ENCODE results near the gene HTRA1. TPM values are rescaled to one million over a fixed set of nuclear protein-coding genes. Genes with fewer than 3 reads are reported as not detected.

Gene HTRA1
- total RNA-seq, 1 donor from 2014 or later, result 1,504 TPM

GRCh38 chr10:122476333-122476695 lies 15.0 kb downstream of the HTRA1 start:
- Mint-ChIP-seq H3K4me1 (ENCODE audit: low read depth) (peaks cover 84% of the 10 kb centered on the region), H3K27ac (ENCODE audit: unreplicated experiment) (peak overlapping the region; percentile 99), H3K4me3 (ENCODE audit: unreplicated experiment) (peak overlapping the region; percentile 15), H3K36me3 (ENCODE audit: low read depth) (peaks cover 8% of the 10 kb centered on the region), H3K9me3 (ENCODE audit: low read depth) (no peaks in the 10 kb centered on the region), H3K27me3 (ENCODE audit: low read depth) (no peaks in the 10 kb centered on the region)
- DNase-seq (ENCODE audit: low spot score), result no peak
- TF ChIP-seq, protein P1, sequence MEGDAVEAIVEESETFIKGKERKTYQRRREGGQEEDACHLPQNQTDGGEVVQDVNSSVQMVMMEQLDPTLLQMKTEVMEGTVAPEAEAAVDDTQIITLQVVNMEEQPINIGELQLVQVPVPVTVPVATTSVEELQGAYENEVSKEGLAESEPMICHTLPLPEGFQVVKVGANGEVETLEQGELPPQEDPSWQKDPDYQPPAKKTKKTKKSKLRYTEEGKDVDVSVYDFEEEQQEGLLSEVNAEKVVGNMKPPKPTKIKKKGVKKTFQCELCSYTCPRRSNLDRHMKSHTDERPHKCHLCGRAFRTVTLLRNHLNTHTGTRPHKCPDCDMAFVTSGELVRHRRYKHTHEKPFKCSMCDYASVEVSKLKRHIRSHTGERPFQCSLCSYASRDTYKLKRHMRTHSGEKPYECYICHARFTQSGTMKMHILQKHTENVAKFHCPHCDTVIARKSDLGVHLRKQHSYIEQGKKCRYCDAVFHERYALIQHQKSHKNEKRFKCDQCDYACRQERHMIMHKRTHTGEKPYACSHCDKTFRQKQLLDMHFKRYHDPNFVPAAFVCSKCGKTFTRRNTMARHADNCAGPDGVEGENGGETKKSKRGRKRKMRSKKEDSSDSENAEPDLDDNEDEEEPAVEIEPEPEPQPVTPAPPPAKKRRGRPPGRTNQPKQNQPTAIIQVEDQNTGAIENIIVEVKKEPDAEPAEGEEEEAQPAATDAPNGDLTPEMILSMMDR (IDR thresholded peaks at IDR 0.05), result no peak

DNA sequence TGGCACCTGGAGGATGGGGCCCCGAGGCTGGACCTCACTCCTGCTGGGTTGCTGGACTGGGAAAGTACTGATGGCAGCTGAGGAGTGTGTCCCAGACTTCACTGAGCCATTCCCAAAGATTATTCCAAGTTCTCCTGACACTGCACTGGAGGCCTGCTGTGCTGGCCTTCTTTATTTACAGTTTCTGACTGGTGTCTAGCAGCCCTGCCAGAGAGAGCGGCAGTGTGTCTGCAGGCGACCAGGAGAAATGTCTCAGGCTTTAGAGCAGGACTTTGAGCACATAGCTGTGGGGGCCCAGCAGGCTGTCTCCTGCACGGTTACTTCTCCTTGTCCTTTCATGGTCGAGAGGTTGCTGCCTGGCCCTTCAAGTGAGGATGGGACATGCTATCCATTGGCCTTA lies 16.1 kb downstream of the HTRA1 start:
- H3K4me3 Mint-ChIP-seq (ENCODE audit: unreplicated experiment), result no peak overlapping the region
- H3K36me3 Mint-ChIP-seq (ENCODE audit: low read depth), result peaks cover 15% of the 10 kb centered on the region
- H3K9me3 Mint-ChIP-seq (ENCODE audit: low read depth), result peaks cover 2% of the 10 kb centered on the region
- H3K27ac Mint-ChIP-seq (ENCODE audit: unreplicated experiment), result peak overlapping the region; percentile 61
- no peaks in the 10 kb centered on the region for H3K27me3 Mint-ChIP-seq (ENCODE audit: low read depth)
- peaks cover 85% of the 10 kb centered on the region for H3K4me1 Mint-ChIP-seq (ENCODE audit: low read depth)
- TF ChIP-seq, protein P1 (IDR thresholded peaks at IDR 0.05), result no peak
- no peak for DNase-seq (ENCODE audit: low spot score)

DNA sequence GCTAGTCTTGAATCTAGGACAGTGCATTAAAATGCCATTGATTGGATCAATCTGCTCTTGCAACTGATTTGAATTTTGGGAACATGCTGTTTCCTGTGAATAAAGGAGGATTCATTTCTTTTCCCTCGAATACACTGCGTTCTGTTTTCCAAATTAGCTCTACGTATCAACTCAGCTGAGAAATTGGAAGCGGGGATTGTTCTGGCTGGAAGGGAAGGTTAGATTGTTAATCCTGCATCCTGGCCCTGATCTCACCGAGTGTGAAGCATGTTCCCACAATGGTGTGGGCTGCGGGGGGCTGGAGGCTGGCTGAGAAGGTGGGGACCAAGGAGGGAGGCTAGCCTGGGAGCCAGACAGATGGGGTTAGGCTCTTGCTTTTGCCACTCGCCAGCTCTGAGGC lies 17.6 kb downstream of the HTRA1 start:
- Mint-ChIP-seq H3K27me3 (ENCODE audit: low read depth) (no peaks in the 10 kb centered on the region), H3K4me3 (ENCODE audit: unreplicated experiment) (no peak overlapping the region), H3K4me1 (ENCODE audit: low read depth) (peaks cover 75% of the 10 kb centered on the region), H3K27ac (ENCODE audit: unreplicated experiment) (no peak overlapping the region), H3K36me3 (ENCODE audit: low read depth) (peaks cover 16% of the 10 kb centered on the region), H3K9me3 (ENCODE audit: low read depth) (peaks cover 2% of the 10 kb centered on the region)
- TF ChIP-seq, protein P1 (IDR thresholded peaks at IDR 0.05), result no peak
- no peak for DNase-seq (ENCODE audit: low spot score)

DNA sequence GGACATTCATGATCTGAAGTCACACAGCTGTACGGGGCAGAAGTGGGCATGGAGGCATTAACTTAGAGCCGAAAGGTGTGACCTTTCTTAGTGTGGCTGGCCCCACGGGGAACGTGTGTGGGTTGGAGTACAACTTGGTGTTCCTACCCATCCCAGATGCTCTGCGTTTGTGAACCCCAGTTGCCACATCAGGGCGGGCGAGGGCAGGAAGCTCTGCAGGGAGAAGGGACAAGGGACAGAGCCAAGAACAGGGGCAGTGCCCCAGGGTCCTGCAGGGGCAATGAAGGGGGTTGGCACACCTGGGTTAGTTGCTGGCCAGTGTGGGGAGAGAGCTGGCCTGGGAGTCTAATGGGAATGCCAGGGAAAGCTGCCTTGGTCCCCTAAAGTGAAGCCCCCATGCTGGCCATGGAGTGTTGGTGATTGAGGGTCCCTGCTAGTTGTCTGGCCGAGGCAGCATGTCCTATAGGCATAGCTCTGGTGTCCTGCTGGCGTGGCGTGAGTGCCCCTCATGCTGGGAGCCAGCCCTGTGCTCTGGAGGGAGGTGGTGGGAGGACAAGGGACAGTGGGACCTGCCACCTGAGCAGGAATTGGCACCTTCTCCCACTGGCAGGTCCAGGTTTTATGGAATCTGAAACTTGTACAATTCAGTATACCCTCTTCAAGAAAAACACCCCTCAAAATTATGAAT lies 18.9 kb downstream of the HTRA1 start:
- TF ChIP-seq, protein P1 (IDR thresholded peaks at IDR 0.05), result no peak
- peaks cover 72% of the 10 kb centered on the region for H3K4me1 Mint-ChIP-seq (ENCODE audit: low read depth)

DNA sequence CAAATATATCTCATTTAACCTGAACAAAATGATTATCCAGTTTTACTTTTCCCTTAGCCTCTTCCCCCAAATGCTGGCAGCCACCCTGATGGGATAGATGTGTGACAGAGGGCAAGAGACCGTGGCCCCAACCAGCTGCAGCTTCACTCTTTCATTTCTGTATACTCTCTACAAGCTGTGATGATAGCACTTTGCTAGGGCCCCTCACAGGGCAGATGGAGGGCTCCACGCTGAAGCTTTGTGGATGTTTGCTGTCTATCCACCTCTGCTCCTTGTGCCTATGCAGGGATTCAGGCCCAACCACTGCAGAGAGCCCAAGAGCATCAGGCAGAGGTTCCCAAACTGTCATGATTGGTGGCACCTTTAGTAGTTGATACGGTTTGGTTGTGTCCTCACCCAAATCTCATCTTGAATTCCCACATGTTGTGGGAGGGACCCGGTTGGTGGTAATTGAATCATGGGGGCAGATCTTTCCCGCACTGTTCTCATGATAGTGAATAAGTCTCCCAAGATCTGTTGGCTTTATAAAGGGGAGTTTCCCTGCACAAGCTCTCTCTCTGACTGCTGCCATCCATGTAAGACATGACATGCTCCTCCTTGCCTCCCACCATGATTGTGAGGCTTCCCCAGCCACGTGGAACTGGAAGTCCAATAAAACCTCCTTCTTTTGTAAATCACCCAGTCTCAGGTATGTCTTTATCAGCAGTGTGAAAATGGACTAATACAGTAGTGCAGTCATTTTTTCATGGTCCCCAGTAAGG lies 20.1 kb downstream of the HTRA1 start:
- TF ChIP-seq, protein P1 (IDR thresholded peaks at IDR 0.05), result no peak
- Mint-ChIP-seq H3K9me3 (ENCODE audit: low read depth) (peaks cover 2% of the 10 kb centered on the region), H3K4me3 (ENCODE audit: unreplicated experiment) (no peak overlapping the region), H3K4me1 (ENCODE audit: low read depth) (peaks cover 72% of the 10 kb centered on the region), H3K27me3 (ENCODE audit: low read depth) (no peaks in the 10 kb centered on the region), H3K27ac (ENCODE audit: unreplicated experiment) (peak overlapping the region; percentile 24), H3K36me3 (ENCODE audit: low read depth) (peaks cover 22% of the 10 kb centered on the region)
- no peak for DNase-seq (ENCODE audit: low spot score)

More for the DNA sequence above, 18.9 kb downstream of the HTRA1 start:
- Mint-ChIP-seq H3K4me3 (ENCODE audit: unreplicated experiment) (no peak overlapping the region), H3K9me3 (ENCODE audit: low read depth) (peaks cover 2% of the 10 kb centered on the region), H3K27me3 (ENCODE audit: low read depth) (no peaks in the 10 kb centered on the region), H3K27ac (ENCODE audit: unreplicated experiment) (peak overlapping the region; percentile 9), H3K36me3 (ENCODE audit: low read depth) (peaks cover 17% of the 10 kb centered on the region)
- no peak for DNase-seq (ENCODE audit: low spot score)

All from chondrocyte (in vitro differentiated cells).